GM18520 (cell line): Measurements from ENCODE around the gene KLK7.

Experiments used
- ATAC-seq: cut with Tn5 transposase; IDR thresholded peaks from one replicate; pipeline ENCODE4 v1.9.1; 2021; ENCODE audit not compliant: unreplicated experiment

Gene KLK7

DNA sequence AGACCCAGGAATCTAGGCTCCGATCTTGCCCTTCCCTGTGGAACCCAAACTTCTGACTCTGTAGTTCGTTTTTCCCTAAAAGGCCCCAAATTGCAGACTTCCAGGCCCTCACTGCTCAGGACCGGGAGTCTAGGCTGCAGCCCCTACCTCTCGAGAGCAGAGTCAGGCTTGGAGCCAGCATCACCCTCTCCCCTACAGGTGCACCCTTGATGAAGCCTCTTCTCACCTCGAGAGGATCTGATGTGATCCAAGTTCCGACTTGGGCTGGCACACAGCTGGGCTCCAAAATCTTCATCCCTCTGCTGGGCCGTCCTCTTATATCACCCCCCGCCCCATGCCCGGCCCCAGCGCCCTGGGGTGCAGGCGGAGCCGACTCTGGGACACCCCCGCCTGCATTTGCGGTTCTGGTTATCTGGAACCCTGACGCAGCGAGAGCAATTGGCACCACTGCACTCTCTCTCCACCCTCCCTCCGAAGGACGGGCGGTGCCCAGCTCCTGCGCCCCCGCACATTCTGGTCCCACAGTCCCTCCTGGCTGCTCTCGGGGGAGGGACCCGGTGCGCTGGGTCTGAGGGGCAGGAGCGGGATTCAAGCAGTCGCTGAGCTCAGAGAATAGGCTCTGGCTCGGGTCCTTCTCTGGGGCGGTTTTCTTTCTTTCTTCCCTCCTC, at the start of gene KLK7:
KLK7 (minus strand) TSS at position 293 of the 668 bp plus-strand sequence. CDS start 1,518 bp downstream, outside the sequence.
- ATAC-seq: no peak

DNA sequence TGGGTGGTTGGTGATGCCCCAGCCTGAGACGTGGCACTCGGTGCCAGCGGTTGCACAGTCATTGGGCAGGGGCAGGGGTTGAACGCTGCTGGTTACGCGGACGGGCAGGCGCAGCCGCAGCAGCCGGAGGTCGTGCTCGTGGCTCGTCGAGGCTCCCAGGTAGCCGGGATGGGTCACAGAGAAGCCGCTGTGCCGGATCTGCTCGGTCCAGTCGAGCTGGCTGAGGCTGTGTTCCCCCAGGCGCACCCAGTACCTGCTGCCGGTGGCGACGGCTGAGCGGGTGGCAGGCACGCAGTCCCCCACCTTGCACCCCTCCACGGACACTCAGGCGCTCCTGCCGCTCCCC, 48.1 kb upstream of the KLK7 start:
- no peak for ATAC-seq

- ATAC-seq: no peak
Observed at GRCh38 chr19:51031220-51031879, 47.6 kb upstream of the KLK7 start.

- no peak for ATAC-seq
Observed at GRCh38 chr19:51030631-51031030, 46.9 kb upstream of the KLK7 start.

GRCh38 chr19:51029718-51030117, 46.0 kb upstream of the KLK7 start:
- no peak for ATAC-seq

- no peak for ATAC-seq
Observed at GRCh38 chr19:51027873-51028272, 44.2 kb upstream of the KLK7 start.

- ATAC-seq: no peak
Observed at GRCh38 chr19:51027126-51027806, 43.5 kb upstream of the KLK7 start.

DNA sequence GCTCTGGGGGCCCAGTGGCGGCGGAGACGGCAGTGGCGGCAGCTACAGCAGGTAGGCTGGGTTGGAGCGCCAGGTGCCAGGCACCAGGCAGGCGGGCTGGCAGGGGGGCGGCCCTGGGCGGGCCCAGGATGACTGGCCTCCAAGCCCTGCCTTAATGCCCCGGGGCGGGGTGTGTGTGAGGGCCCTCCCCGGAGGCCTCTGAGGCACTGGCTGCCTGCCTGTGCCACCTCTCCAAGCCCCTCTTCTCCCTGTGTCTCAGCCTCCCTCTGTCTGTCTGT, 42.8 kb upstream of the KLK7 start, which contains the start of gene KLK11:
KLK11 (minus strand) TSS at position 63 of the 278 bp plus-strand sequence. CDS start 985 bp downstream, outside the sequence.
- no peak for ATAC-seq

DNA sequence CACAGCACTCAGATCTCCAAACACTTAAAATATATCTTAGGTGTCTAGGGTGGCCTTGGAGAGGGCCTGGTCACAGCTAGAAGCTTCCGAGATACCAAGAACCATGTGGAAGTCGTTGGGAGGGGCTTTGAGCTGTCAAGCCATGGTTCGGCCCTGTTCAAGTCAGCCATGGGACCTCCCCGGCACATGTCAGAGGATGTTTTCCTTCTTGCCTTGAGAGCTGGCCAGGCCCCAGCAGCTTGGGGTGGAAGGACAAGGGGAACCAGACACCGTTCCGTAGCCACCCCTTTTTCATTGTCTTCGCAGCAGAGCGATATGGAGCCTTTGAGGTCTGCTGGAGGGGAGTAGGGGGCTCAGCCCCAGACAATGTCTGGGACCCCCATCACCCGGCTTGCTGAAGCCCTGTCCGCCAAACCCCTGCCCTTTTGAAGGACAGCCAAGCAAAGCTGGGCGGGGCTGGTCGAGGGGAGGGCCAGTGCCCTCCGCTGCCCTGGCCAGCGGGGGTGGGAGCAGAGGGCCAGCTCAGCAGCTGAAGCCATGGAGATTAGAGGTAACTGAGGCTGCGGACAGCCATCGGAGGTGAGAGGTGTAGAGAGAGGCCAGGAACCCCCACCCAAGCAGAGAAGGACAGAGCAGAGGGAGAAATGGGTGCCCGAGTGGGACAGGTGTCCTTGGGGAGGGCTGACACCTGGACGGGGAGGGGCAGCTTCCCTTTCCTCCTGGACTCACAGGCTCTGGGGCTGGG, 42.3 kb upstream of the KLK7 start:
- no peak for ATAC-seq

GRCh38 chr19:51025401-51025800, 41.7 kb upstream of the KLK7 start:
- no peak for ATAC-seq

- ATAC-seq: no peak
Observed at GRCh38 chr19:51024924-51025323, 41.2 kb upstream of the KLK7 start.

DNA sequence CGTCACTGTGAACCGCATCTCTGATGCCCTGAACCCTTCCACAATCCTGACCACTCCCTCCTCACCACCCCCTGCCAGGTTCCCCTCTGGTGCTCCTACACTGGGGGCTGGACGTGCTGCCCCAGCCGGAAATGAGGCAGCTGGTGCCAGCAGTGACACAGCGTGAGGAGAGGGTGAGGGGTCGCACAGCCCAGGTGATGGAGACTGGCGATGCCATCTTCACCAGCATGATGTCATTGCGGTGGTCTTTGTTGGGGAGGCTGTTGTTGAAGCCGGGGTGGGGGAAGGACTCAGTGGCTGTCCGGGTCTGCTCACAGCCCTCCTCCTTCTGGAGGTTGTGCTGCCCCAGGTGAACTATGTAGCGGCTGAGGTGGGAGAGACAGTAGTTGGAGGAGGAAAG, 40.2 kb upstream of the KLK7 start:
- no peak for ATAC-seq

DNA sequence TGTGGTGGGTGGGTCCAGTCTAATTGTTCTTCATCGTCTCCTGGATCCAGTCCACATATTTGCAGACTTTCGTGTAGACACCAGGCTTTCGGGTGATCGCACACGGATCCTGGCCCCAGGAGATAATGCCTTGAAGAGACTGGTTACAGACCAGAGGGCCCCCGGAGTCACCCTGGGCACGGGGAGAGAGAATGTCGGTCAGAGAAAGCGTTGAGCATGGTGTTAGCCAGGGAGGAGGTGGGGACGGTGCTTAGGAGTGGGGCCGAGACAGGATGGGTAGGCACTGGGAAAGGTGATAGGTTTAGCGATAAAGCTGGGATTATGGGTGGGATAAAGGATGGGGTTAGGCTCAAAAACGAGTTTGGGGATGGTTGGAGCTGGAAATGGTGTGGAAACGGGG, 38.8 kb upstream of the KLK7 start:
- ATAC-seq: no peak

- no peak for ATAC-seq
Observed at GRCh38 chr19:51020988-51021651, 37.4 kb upstream of the KLK7 start.

- ATAC-seq: no peak
Observed at GRCh38 chr19:51019544-51019925, 35.8 kb upstream of the KLK7 start, which contains the start of gene KLK10. Gene KLK10, minus strand, starts transcription at chr19:51019709. Its CDS starts 579 bp downstream, at chr19:51019130.

- ATAC-seq: no peak
Observed at GRCh38 chr19:51018745-51019543, 35.2 kb upstream of the KLK7 start.

DNA sequence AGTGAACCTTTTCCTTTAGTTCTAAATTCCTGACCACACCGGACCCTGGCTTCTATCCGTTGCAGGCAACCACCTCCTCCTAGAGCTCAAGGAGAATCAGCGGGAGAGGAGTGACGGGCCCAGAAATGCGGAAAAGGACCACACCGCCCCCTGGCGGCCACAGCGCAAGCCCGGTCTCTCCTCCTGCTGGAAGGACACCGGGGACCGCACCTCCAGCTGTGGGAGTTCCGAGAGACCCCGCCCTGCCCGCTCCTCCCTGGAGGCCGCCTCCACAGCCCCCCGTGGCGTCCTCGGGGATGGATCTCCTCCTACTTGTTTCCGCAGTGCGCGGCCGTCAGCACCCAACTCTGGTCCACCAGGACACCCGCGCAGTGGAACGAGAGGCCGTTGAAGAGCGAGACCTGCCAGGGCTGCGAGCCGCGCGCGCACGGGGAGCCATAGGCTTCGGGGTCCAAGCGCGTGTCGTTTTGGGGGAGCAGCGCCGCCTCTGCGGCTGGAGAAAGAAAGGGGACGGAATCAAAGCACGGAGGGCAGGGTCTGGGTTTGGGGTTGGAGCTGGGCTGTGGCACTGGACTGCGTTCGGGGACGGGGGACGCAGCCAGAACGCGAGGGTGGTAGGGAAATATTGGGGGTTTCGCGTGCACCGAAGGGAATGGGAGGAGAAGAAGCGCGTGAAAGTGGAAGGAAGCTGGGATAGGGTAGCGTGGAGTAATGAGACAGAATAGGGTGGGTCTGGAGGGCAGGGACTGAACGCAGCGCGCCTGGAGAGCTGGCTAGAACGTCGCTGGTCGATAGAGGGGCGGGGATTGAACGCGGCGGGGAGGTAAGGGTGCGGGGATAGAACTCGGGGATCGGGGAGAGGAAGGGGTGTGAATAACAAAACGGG, 33.3 kb upstream of the KLK7 start:
- ATAC-seq: no peak

- no peak for ATAC-seq
Observed at GRCh38 chr19:51015691-51016267, 32.1 kb upstream of the KLK7 start.

- no peak for ATAC-seq
Observed at GRCh38 chr19:51014242-51014641, 30.5 kb upstream of the KLK7 start.
